ENCODE results near the gene ACLY.

DNA sequence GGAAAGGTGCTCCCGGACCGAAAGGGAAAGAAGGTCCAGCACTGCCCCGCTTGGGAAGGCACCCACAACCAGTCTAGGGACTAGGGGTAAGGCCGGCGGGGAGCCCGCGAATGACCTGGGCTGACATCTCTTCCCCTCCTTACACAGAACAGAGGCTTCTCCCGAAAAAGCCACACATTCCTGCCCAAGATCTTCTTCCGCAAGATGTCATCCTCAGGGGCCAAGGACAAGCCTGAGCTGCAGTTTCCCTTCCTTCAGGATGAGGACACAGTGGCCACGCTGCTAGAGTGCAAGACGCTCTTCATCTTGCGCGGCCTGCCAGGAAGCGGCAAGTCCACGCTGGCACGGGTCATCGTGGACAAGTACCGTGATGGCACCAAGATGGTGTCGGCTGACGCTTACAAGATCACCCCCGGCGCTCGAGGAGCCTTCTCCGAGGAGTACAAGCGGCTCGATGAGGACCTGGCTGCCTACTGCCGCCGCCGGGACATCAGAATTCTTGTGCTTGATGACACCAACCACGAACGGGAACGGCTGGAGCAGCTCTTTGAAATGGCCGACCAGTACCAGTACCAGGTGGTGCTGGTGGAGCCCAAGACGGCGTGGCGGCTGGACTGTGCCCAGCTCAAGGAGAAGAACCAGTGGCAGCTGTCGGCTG lies 49.3 kb upstream of the ACLY start:
- TF ChIP-seq, protein P1, sequence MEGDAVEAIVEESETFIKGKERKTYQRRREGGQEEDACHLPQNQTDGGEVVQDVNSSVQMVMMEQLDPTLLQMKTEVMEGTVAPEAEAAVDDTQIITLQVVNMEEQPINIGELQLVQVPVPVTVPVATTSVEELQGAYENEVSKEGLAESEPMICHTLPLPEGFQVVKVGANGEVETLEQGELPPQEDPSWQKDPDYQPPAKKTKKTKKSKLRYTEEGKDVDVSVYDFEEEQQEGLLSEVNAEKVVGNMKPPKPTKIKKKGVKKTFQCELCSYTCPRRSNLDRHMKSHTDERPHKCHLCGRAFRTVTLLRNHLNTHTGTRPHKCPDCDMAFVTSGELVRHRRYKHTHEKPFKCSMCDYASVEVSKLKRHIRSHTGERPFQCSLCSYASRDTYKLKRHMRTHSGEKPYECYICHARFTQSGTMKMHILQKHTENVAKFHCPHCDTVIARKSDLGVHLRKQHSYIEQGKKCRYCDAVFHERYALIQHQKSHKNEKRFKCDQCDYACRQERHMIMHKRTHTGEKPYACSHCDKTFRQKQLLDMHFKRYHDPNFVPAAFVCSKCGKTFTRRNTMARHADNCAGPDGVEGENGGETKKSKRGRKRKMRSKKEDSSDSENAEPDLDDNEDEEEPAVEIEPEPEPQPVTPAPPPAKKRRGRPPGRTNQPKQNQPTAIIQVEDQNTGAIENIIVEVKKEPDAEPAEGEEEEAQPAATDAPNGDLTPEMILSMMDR (conservative IDR thresholded peaks at IDR 0.05), result no peak
- TF ChIP-seq EZH2 (IDR thresholded peaks at IDR 0.05; ENCODE audit: low read depth), result no peak

Data from PC-9 (cell line).